GM19043 (cell line): ENCODE measurements around the gene PTBP1.
"Not testable (repeated sequence)": the region's sequence is repeated elsewhere in the genome, so short reads cannot be mapped to it uniquely, and the experiment has no call there.

Experiments used
- ATAC-seq: cut with Tn5 transposase; IDR thresholded peaks from one replicate; pipeline ENCODE4 v1.9.1; 2021; ENCODE audit warnings: low read depth; ENCODE audit not compliant: unreplicated experiment

PTBP1 gene

DNA sequence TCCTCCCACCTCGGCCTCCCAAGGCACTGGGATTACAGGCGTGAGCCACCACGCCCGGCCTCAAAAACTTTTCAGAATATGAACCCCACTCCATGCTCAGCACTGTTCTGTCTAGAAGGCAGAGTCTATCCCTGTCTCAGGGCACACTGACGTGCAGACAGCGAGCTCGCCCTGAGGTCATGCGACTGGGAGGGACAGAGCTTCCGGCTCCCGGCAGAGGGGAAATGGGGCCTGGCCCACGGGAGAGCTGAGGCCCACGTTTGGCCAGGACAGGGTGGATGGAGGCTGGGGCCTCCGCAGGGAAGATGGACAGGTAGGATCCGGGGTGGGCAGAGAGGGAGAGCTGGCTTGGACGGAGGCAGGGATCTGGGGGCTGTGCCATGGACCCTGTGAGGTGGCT is 27.6 kb downstream of the PTBP1 start:
- ATAC-seq, result no peak

GRCh38 chr19:825897-826644 is 28.8 kb downstream of the PTBP1 start:
- ATAC-seq, result no peak

- no peak for ATAC-seq
Observed at GRCh38 chr19:827314-827709, 30.1 kb downstream of the PTBP1 start.

DNA sequence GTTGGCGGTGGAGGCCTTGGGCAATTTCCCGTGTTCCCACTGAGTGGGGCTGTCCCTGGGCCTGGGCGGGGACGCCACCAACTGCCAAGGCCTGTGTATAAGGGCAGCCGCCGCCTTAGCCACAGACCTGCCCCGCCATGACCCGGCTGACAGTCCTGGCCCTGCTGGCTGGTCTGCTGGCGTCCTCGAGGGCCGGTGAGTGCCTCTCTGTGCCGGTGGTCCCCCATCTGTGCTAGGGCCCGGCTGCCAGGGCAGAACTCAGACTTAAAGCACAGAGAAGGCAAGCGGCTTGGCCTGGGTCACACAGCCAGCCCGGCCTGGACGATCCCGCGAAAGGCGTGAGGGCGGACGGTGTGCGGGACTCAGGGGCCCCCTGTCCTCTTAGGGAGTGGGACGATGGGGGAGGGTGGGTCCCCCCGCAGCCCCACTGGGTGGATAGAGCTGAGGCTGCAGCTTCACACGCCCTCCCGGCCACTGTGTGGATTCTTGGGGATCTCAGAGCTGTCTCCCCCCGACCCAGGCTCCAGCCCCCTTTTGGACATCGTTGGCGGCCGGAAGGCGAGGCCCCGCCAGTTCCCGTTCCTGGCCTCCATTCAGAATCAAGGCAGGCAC is 30.6 kb downstream of the PTBP1 start, which contains the start of gene AZU1:
TSS of gene AZU1 (plus strand) at position 128 of the 612 bp plus-strand sequence. CDS start at position 138, 10 bp downstream.
- ATAC-seq, result no peak

DNA sequence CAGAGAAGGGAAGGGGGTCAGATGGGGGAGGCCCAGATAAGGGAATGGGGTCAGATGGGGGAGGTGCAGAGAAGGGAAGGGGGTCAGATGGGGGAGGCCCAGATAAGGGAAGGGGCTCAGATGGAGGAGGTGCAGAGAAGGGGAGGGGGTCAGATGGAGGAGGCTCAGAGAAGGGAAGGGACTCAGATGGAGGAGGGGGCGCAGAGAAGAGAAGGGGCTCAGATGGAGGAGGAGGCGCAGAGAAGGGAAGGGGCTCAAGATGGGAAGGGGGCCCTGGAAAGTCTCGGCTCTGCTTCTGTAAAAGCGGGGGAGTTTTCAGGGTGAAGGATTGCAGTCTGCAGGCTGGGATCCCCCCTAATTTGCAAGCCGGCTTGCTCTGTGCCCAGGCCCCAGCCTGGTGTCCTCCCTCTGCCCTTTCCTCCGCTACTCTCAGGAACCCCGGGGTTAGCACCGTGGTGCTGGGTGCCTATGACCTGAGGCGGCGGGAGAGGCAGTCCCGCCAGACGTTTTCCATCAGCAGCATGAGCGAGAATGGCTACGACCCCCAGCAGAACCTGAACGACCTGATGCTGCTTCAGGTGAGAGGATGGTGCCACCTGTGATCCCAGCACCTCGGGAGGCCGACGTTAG is 32.0 kb downstream of the PTBP1 start:
- ATAC-seq, result no peak

GRCh38 chr19:831407-832369 is 34.4 kb downstream of the PTBP1 start:
- ATAC-seq, result no peak

GRCh38 chr19:834216-834615 is 37.0 kb downstream of the PTBP1 start:
- no peak for ATAC-seq

GRCh38 chr19:835210-835810 is 38.1 kb downstream of the PTBP1 start:
- no peak for ATAC-seq

- no peak for ATAC-seq
Observed at GRCh38 chr19:840519-841206, 43.4 kb downstream of the PTBP1 start, which contains the start of gene PRTN3. Gene PRTN3 (plus strand): TSS chr19:840999. CDS start chr19:841009, 10 bp downstream.

DNA sequence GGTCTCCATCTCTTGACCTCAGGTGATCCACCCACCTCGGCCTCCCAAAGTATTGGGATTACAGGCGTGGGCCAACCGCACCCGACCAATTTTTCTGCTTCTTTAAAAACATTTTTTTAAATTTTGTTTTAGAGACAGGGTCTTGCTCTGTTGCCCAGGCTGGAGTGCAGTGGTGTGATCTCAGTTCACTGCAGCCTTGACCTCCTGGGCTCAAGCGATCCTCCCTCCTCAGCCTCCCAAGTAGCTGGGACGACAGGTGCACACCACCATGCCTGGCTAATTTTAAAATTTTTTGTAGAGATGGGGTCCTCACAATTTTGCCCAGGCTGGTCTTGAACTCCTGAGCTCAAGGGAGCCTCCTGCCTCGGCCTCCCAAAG is 45.5 kb downstream of the PTBP1 start:
- ATAC-seq, result not testable (repeated sequence)

DNA sequence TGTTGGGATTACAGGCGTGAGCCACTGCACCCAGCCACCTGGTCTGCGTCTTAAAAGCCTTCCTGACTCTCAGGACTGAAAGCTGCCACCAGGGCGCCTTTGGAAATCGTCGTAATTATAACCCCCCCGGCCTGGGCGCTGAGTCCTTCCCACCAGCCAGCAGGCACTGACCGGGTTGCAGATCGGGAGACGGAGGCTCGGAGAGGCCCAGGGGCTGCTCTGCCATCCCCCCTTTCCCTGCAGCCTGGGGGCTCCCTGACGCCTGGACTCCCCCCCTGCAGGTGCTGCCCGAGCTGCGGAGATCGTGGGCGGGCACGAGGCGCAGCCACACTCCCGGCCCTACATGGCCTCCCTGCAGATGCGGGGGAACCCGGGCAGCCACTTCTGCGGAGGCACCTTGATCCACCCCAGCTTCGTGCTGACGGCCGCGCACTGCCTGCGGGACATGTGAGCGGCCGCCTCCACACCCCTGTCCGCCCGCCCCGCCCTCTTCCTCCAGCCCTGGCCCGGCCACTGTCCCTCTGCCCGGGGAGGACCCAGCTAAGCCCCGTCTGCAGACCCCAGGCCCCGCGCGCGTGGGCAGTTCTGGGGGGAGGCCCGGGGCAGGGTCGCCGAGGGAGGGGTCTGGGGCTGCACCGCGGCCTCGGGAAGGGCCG is 46.1 kb downstream of the PTBP1 start:
- ATAC-seq, result no peak

DNA sequence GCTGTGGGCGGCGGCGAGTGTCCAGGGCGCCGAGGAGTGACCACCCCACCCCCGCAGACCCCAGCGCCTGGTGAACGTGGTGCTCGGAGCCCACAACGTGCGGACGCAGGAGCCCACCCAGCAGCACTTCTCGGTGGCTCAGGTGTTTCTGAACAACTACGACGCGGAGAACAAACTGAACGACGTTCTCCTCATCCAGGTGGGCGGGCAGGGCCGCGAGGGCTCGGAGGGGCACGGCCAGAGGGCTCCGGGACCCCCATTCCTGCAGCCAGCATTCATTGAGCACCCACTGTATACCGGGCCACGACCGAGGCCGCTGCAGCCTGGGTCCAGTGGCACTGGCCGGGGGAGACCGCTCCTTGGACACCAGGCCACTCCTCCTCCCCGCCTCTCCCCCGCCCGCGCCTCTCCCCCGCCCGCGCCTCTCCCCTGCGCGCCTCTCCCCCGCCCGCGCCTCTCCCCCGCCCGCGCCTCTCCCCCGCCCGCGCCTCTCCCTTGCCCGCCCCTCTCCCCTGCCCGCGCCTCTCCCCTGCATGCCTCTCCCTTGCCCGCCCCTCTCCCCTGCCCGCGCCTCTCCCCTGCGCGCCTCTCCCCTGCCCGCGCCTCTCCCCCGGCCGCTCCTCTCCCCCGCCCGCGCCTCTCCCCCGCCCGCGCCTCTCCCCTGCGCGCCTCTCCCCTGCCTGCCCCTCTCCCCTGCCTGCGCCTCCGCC is 46.7 kb downstream of the PTBP1 start:
- no peak for ATAC-seq

DNA sequence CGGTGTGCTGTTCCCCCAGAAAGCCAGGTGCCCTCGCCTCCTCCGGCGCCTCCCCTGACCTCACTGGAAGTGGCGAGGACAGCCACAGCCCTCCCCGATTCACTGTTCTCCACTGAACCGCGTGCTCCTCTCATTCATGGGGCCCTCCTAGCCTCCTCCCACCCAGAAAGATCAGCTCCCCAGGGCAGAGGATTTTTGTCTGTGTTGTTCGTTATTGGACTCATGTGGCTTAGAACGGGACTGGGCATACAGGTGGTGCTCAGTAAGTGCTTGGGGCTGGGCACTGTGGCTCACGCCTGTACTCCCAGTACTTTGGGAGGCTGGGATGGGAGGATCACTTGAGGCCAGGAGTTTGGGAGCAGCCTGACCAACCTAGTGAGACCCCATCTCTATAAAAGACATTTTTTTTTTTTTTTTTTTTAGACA is 47.3 kb downstream of the PTBP1 start:
- no peak for ATAC-seq

DNA sequence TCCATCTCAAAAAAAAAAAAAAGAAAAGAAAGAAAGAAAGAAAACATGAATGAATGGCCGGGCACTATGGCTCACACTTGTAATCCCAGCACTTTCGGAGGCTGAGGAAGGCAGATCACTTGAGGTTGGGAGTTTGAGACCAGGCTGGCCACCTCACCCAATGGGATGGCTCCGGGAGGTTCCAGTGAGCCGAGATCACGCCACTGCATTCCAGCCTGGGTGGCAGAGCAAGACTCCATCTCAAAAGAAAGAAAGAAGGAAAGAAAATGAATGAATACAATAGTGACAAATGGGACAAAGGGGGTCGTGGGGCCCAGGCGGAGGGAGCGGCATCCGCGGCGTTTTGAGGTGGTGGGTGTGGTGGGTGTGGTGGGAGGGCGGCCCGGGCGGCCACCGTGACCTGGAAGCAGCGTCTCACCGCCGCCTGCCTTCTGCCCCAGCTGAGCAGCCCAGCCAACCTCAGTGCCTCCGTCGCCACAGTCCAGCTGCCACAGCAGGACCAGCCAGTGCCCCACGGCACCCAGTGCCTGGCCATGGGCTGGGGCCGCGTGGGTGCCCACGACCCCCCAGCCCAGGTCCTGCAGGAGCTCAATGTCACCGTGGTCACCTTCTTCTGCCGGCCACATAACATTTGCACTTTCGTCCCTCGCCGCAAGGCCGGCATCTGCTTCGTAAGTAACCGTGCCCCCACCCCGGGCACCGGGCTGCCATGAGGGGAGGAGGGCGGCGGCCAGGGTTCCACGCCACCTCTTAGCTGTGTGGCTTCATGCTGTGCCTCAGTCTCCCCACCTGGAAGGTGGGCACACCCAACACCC is 48.7 kb downstream of the PTBP1 start:
- no peak for ATAC-seq

GRCh38 chr19:848386-848921 is 51.2 kb downstream of the PTBP1 start:
- ATAC-seq, result no peak

DNA sequence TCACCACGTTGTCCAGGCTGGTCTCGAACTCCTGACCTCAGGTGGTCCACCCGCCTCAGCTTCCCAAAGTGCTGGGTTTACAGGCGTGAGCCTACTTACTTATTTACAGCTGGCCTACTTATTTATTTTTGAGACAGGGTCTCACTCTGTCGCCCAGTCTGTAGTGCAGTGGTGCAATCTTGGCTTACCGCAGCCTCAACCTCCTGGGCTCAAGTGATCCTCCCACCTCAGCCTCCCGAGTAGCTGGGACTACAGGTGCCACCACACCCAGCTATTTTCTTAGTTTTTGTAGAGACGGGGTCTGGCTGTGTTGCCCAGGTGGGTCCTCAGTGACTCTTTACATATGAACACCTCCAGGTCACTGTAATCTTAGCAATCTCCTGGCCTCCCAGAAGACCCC is 51.9 kb downstream of the PTBP1 start:
- not testable (repeated sequence) for ATAC-seq

DNA sequence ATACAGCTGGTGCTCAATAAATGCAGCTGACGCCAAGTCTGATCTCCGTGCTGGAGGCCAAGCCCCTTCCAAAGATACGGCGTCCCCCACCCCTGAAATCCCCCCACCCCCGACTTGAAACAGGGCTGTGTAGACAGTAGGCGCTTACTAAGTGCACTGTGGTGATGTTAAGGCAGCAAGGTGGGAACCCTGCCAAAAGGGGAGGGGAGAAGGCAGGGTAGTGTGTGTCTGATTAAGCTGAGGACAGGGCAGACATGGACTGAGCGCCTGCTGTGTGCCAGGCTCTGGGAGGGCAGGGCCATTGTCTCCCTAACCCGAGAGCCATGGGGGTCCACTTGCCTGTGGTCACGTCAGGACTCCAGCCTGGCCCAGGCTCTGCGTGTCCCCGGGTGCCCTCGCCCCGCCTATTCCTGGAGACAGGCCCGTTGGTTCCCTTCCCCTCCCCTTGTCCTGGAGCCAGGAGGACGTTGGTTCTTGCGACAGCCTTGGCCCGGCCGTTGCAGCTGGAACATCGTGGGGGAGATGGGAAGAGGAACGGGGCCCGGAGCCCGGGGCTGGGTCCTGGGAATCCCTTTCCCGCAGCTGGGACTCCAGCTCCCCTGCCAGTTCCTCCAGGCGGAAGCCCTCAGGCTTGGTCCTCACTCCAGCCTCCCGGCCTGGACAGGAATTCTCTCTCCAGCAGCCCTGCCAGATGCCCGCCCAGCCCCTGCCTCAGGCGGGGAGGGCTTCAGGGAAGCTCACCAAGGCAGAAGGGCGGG is 53.1 kb downstream of the PTBP1 start:
- no peak for ATAC-seq
